AG08396 (cell line): ENCODE data around the gene LRP1B.
"Not testable (repeated sequence)": the region's sequence is repeated elsewhere in the genome, so short reads cannot be mapped to it uniquely, and the experiment has no call there.

ENCODE experiments used
- DNase-seq: peaks from one replicate; pipeline ENCODE4 v3.0.0; 2012; ENCODE audit warnings: low spot score, mixed read lengths

LRP1B gene

GRCh38 chr2:141015341-141016047, 1115.3 kb downstream of the LRP1B start:
- DNase-seq = peak; percentile 13

GRCh38 chr2:141003967-141004657, 1126.7 kb downstream of the LRP1B start:
- no peak for DNase-seq

GRCh38 chr2:141001750-141002149, 1129.1 kb downstream of the LRP1B start:
- no peak for DNase-seq

GRCh38 chr2:140998577-140998976, 1132.2 kb downstream of the LRP1B start:
- no peak for DNase-seq

GRCh38 chr2:140998017-140998416, 1132.8 kb downstream of the LRP1B start:
- no peak for DNase-seq

- DNase-seq = no peak
These were observed 1136.0 kb downstream of the LRP1B start for GRCh38 chr2:140994856-140995255.

- DNase-seq = peak; percentile 37
These were observed 1140.4 kb downstream of the LRP1B start for GRCh38 chr2:140990416-140990815.

- DNase-seq = no peak
These were observed 1142.2 kb downstream of the LRP1B start for GRCh38 chr2:140988597-140988996.

GRCh38 chr2:140986456-140986855, 1144.4 kb downstream of the LRP1B start:
- no peak for DNase-seq

GRCh38 chr2:140975237-140975636, 1155.6 kb downstream of the LRP1B start:
- no peak for DNase-seq

GRCh38 chr2:140972724-140973123, 1158.1 kb downstream of the LRP1B start:
- DNase-seq = no peak

GRCh38 chr2:140964324-140964723, 1166.5 kb downstream of the LRP1B start:
- DNase-seq = not testable (repeated sequence)

- DNase-seq = no peak
These were observed 1180.9 kb downstream of the LRP1B start for GRCh38 chr2:140949932-140950331.

- no peak for DNase-seq
These were observed 1183.6 kb downstream of the LRP1B start for GRCh38 chr2:140947236-140947635.

GRCh38 chr2:140943867-140944266, 1186.9 kb downstream of the LRP1B start:
- no peak for DNase-seq

- DNase-seq = no peak
These were observed 1188.5 kb downstream of the LRP1B start for GRCh38 chr2:140942284-140942683.

GRCh38 chr2:140929849-140930248, 1201.0 kb downstream of the LRP1B start:
- DNase-seq = no peak

GRCh38 chr2:140918426-140918825, 1212.4 kb downstream of the LRP1B start:
- no peak for DNase-seq

GRCh38 chr2:140916410-140916809, 1214.4 kb downstream of the LRP1B start:
- no peak for DNase-seq

- DNase-seq = no peak
These were observed 1220.1 kb downstream of the LRP1B start for GRCh38 chr2:140910683-140911082.

GRCh38 chr2:140905083-140905781, 1225.6 kb downstream of the LRP1B start:
- DNase-seq = no peak

GRCh38 chr2:140895378-140895777, 1235.4 kb downstream of the LRP1B start:
- DNase-seq = no peak

GRCh38 chr2:140893685-140894084, 1237.1 kb downstream of the LRP1B start:
- DNase-seq = peak; percentile 3
